Heart left ventricle (tissue), 16 donors: ENCODE results near the gene SCN4A. TPM values are rescaled to one million over a fixed set of nuclear protein-coding genes. Genes with fewer than 3 reads are reported as not detected.

Experiments
- ATAC-seq, 4 donors: fragments of 200-7000 bp; cut with Tn5 transposase; one replicate each; pipeline ENCODE4 v1.9.1; 2020 to 2022; ENCODE audit warnings: moderate library complexity in 4 of 4, mild to moderate bottlenecking in 3 of 4, moderate number of reproducible peaks in 1 of 4
- DNase-seq, 5 donors: peaks; one replicate each; pipeline ENCODE4 v3.0.0-alpha.2; 2020
- H3K27ac ChIP-seq, 12 donors: fragments of 200-600 bp; sonication (generic) in 4 of 12; one replicate each; pipeline versions ENCODE4 v1.5.0 to v1.8.0; 2016 to 2022; ENCODE audit warnings: mild to moderate bottlenecking in 2 of 12
- H3K27me3 ChIP-seq, 9 donors: fragments of 200-600 bp; sonication (generic) in 2 of 9; one replicate each; pipeline versions ENCODE4 v1.5.1 to v1.8.0; 2016 to 2022; ENCODE audit warnings: mild to moderate bottlenecking in 3 of 9
- H3K36me3 ChIP-seq, 9 donors: fragments of 200-600 bp; sonication (generic) in 2 of 9; one replicate each; pipeline versions ENCODE4 v1.5.0 to v1.8.0; 2018 to 2022; ENCODE audit warnings: mild to moderate bottlenecking in 2 of 9
- H3K4me1 ChIP-seq, 12 donors: fragments of 200-600 bp; sonication (generic) in 4 of 12; one replicate each; pipeline versions ENCODE4 v1.5.0 to v1.8.0; 2016 to 2022; ENCODE audit warnings: mild to moderate bottlenecking in 3 of 12
- H3K4me3 ChIP-seq, 12 donors: fragments of 200-600 bp; sonication (generic) in 4 of 12; one replicate each; pipeline versions ENCODE4 v1.5.0 to v1.8.0; 2017 to 2022; ENCODE audit warnings: mild to moderate bottlenecking in 9 of 12, moderate library complexity in 4 of 12
- H3K9me3 ChIP-seq, 12 donors: fragments of 200-600 bp; sonication (generic) in 4 of 12; one replicate each; pipeline versions ENCODE4 v1.5.0 to v1.8.0; 2016 to 2022; ENCODE audit warnings: mild to moderate bottlenecking in 1 of 12
- CTCF ChIP-seq, 12 donors: fragments of 200-600 bp; sonication (generic) in 4 of 12; IDR thresholded peaks; one replicate each; pipeline versions ENCODE4 v1.5.0 to v1.8.0; 2018 to 2022; ENCODE audit warnings: antibody characterized with exemption in 12 of 12, mild to moderate bottlenecking in 5 of 12
- POLR2A ChIP-seq, 2 donors: fragments of 450-650 bp; IDR thresholded peaks; one replicate each; pipeline ENCODE4 v1.6.1; 2017; ENCODE audit warnings: antibody characterized with exemption in 2 of 2, mild to moderate bottlenecking in 2 of 2, moderate library complexity in 2 of 2
- WGBS, 4 donors: extraction: QIAGEN DNeasy Blood & Tissue Kit in 2 of 4; methylation state at CpG; one replicate each; pipeline versions ENCODE4 v1.1.5 to v1.1.7; 2013 to 2018; 5-methylcytosine and 5-hydroxymethylcytosine counted together
- intact Hi-C, 10 donors: fragments of 100-400 bp; cut with DNase I; formaldehyde crosslinking; loops; one replicate each; pipeline versions ENCODE4 v1.11.1 to v1.14.2; 2022
- polyA plus RNA-seq, 2 donors: library from polyadenylated mRNA; stranded (reverse); fragments of 200-250 nt; gene quantifications; one replicate each; pipeline ENCODE4 v1.2.3, GENCODE V29; 2013
- total RNA-seq, 9 donors: library from RNA; depleted of rRNA in 2 of 9; stranded (reverse); fragments of >200 nt in 2 of 9; fragmentation: NEBNext Ultra II Directional in 3 of 9; extraction: Animal tissue kit (Norgen Biotek cat#: 25700) in 3 of 9; gene quantifications; one replicate each; pipeline versions ENCODE4 v1.1.0 to v1.2.4, GENCODE V29; 2016 to 2023
- donor health status: ischemic (EF 13 %, LVEDD 7.1; RV severe dilation, severe dysfunction).
- donor health status: healthy with polysubstance abuse.
- donor health status: DM: no; HTN: yes; CAD: no.
- donor health status: DM: no; HTN: no; CAD: no.
- donor health status: ischemic (EF 25% LVEDD 6.9; RV normal size, moderate dysfunction).
- donor health status: ischemic (EF 25% LVEDD 5.7; RV mildly dilated, moderate dysfunction).
- donor health status: healthy.
- donor health status: DM: yes; HTN: yes; CAD: no.
- donor health status: ischemic (EF 35%, LVEDD 5.7; RV mildly dilated, moderate dysfunction).
- donor health status: nonischemic (EF 11% LVEDD 7.7; RV severe dilation, severe dysfunction).
- donor health status: DM: yes; HTN: yes; CAD: no.
- donor health status: PGD.
- donor health status: ischemic (EF 29% LVEDD 5.4; RV normal size, mild dysfunction).
- donor health status: nonischemic (EF 23%, LVEDD 6.1; RV moderate dilation, normal function).

SCN4A gene
- total and polyA plus RNA-seq, 11 donors: 0.33 to 2.1 (median 0.67) TPM

GRCh38 chr17:63940584-63940983 lies 32.1 kb downstream of the SCN4A start:
- H3K4me1 ChIP-seq: no peaks in the 10 kb centered on the region
- WGBS, 4 donors: 92 to 96% (median 94%) methylated on average over 11 to 14 of the region's 14 CpGs

DNA sequence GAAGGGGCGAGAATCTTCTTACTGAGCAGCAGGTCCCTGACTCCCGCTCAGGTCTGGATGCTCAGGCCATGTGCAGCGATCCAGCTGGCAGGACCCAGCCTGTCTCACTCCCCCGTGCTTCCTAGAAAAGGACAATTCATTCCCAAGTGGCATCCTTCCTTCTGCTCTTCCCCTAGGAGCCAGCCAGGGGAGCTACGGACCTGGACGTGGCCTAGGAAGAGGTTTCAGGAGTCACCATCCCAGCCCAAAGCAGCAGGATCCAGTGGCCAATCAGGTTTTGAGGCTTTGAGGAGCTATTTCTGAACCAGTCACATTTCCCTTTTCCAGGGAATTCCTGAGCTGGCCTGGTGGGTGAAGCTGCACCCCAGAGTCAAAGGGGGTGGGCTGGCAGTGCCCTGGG lies 32.8 kb downstream of the SCN4A start:
- Histone ChIP-seq H3K36me3 (no peaks in the 10 kb centered on the region), H3K27ac (no peak overlapping the region), H3K9me3 (no peaks in the 10 kb centered on the region), H3K4me1 (no peaks in the 10 kb centered on the region), H3K4me3 (no peak overlapping the region), H3K27me3 (no peaks in the 10 kb centered on the region)
- TF ChIP-seq CTCF (IDR thresholded peaks at IDR 0.05) (no peak), POLR2A (IDR thresholded peaks at IDR 0.05) (no peak)
- intact Hi-C loops: no loop called here
- WGBS, 4 donors: 58 to 77% (median 68%) methylated on average over 6 of the region's 6 CpGs
- DNase-seq (no peak), ATAC-seq (no peak)

More at GRCh38 chr17:63940584-63940983, 32.1 kb downstream of the SCN4A start:
- no peak for ATAC-seq
- intact Hi-C loops: no loop called here
- Histone ChIP-seq H3K27me3 (no peaks in the 10 kb centered on the region), H3K36me3 (no peaks in the 10 kb centered on the region), H3K4me3 (no peak overlapping the region), H3K9me3 (no peaks in the 10 kb centered on the region), H3K27ac (no peak overlapping the region)
- DNase-seq: no peak
- TF ChIP-seq POLR2A (IDR thresholded peaks at IDR 0.05) (no peak), CTCF (IDR thresholded peaks at IDR 0.05) (no peak)

GRCh38 chr17:63939401-63939800 lies 33.3 kb downstream of the SCN4A start:
- DNase-seq: no peak

DNA sequence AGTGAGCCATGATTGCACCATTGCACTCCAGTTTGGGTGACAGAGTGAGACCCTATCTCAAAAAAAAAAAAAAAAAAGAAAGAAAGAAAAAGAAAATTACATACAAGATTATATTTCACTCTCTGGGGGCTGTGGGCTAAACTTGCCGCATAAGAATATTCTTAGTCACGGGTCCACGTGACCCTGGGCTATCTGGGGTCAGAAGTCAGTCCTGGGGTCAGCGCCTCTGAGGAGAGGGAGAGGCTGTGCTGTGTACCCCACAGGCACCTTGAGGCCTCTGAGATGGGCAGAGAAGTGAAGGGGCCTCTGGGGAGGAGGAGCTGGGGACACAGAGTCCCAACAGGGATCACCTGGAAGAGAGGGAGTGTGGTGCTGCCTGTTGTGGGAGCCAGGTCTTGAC lies 34.8 kb downstream of the SCN4A start:
- no peak for TF ChIP-seq POLR2A (IDR thresholded peaks at IDR 0.05)
- no peak for TF ChIP-seq CTCF (IDR thresholded peaks at IDR 0.05)
- intact Hi-C loops: no loop called here
- H3K36me3 ChIP-seq: no peaks in the 10 kb centered on the region
- no peak overlapping the region for H3K4me3 ChIP-seq
- 88 to 91% (median 88%) methylated on average over 4 of the region's 4 CpGs for WGBS, 4 donors
- no peak for DNase-seq
- H3K27ac ChIP-seq: no peak overlapping the region
- H3K27me3 ChIP-seq: no peaks in the 10 kb centered on the region
- no peaks in the 10 kb centered on the region for H3K9me3 ChIP-seq
- H3K4me1 ChIP-seq: no peaks in the 10 kb centered on the region
- no peak for ATAC-seq

More at GRCh38 chr17:63939401-63939800, 33.3 kb downstream of the SCN4A start:
- ATAC-seq: no peak
- Histone ChIP-seq H3K27me3 (no peaks in the 10 kb centered on the region), H3K4me1 (no peaks in the 10 kb centered on the region), H3K27ac (no peak overlapping the region), H3K9me3 (no peaks in the 10 kb centered on the region), H3K36me3 (no peaks in the 10 kb centered on the region), H3K4me3 (no peak overlapping the region)
- intact Hi-C loops: no loop called here
- TF ChIP-seq POLR2A (IDR thresholded peaks at IDR 0.05) (no peak), CTCF (IDR thresholded peaks at IDR 0.05) (no peak)
- 87 to 95% (median 91%) methylated on average over 9 of the region's 9 CpGs for WGBS, 4 donors
